KMS-11 (cell line): ENCODE measurements around the gene CFAP251.

Experiments used
- H2AFZ ChIP-seq: fragments of 200-600 bp; sonication (generic); 2 replicates; pipeline ENCODE4 v1.6.1; 2016; ENCODE audit warnings: antibody characterized with exemption, mixed run types, low read depth
- H3K27ac ChIP-seq: fragments of 200-600 bp; sonication (generic); 2 replicates; pipeline ENCODE4 v1.6.1; 2016; ENCODE audit warnings: mild to moderate bottlenecking, mixed run types
- H3K27me3 ChIP-seq: fragments of 200-600 bp; sonication (generic); 2 replicates; pipeline ENCODE4 v1.6.1; 2017; ENCODE audit warnings: mild to moderate bottlenecking, low read depth, mixed run types, moderate library complexity; ENCODE audit not compliant: insufficient read depth
- H3K36me3 ChIP-seq: fragments of 200-600 bp; sonication (generic); 2 replicates; pipeline ENCODE4 v1.6.1; 2017; ENCODE audit warnings: mild to moderate bottlenecking, mixed run types; ENCODE audit not compliant: insufficient read depth
- H3K4me1 ChIP-seq: fragments of 200-600 bp; sonication (generic); 2 replicates; pipeline ENCODE4 v1.6.1; 2016; ENCODE audit warnings: mild to moderate bottlenecking, low read depth, mixed run types; ENCODE audit not compliant: poor library complexity, severe bottlenecking
- H3K4me2 ChIP-seq: fragments of 200-600 bp; sonication (generic); 2 replicates; pipeline ENCODE4 v1.7.0; 2016; ENCODE audit warnings: mild to moderate bottlenecking, mixed run types
- H3K4me3 ChIP-seq: fragments of 200-600 bp; sonication (generic); IDR thresholded peaks from 2 replicates; pipeline ENCODE4 v1.6.1; 2017; ENCODE audit warnings: low read depth, low read length, mixed read lengths; ENCODE audit not compliant: insufficient read depth
- H3K79me2 ChIP-seq: fragments of 200-600 bp; sonication (generic); 2 replicates; pipeline ENCODE4 v1.6.1; 2016; ENCODE audit warnings: low read depth, mixed run types; ENCODE audit not compliant: insufficient read depth
- H3K9ac ChIP-seq: fragments of 200-600 bp; sonication (generic); 2 replicates; pipeline ENCODE4 v1.6.1; 2016; ENCODE audit warnings: mild to moderate bottlenecking, mixed run types
- H4K20me1 ChIP-seq: fragments of 200-600 bp; sonication (generic); 2 replicates; pipeline ENCODE4 v1.6.1; 2016; ENCODE audit warnings: mild to moderate bottlenecking, mixed run types; ENCODE audit not compliant: insufficient read depth
- TF ChIP-seq, protein P1 (sequence below): fragments of 200-600 bp; sonication (generic); conservative IDR thresholded peaks from 2 replicates; pipeline ENCODE4 v1.6.1; 2017; ENCODE audit warnings: low read depth, mild to moderate bottlenecking, antibody characterized with exemption, low read length, moderate library complexity, mixed read lengths

Gene CFAP251

DNA sequence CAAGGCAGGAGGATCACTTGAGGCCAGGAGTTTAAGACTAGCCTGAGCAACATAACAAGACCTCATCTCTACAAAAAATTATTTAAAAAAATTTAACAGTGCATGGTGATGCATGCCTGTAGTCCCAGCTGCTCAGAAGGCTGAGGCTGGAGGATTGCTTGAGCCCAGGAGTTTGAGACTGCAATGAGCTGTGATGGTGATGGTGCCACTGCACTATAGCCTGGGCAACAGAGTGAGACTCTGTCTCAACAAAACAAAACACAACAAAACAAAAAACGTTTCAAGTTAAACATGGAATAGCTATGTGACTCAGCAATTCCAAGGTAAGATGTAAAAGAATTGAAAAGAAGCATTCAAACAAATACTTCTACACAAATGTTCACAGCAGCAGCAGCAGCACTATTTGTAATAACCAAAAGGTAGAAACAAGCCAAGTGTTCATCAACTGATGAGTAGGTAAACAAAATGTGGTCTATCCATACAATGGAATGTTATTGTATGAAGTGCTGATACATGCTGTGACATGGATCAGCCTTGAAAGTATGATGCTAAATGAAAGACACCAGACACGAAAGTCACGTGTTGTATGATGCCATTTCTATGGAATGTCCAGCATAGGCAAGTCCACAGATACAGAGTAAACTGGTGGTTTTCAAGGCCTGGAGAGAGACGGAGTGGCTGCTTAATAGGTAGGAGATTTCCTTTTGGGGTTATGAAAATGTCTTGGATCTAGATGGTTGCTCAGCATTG is 31.4 kb downstream of the CFAP251 start:
- Histone ChIP-seq H3K27me3 (no peaks in the 10 kb centered on the region), H3K9ac (no peak overlapping the region), H4K20me1 (no peaks in the 10 kb centered on the region), H3K4me3 (no peak overlapping the region), H3K4me1 (no peaks in the 10 kb centered on the region), H3K36me3 (no peaks in the 10 kb centered on the region), H3K27ac (no peak overlapping the region), H2AFZ (no peak overlapping the region), H3K4me2 (no peak overlapping the region), H3K79me2 (no peaks in the 10 kb centered on the region)
- TF ChIP-seq, protein P1, sequence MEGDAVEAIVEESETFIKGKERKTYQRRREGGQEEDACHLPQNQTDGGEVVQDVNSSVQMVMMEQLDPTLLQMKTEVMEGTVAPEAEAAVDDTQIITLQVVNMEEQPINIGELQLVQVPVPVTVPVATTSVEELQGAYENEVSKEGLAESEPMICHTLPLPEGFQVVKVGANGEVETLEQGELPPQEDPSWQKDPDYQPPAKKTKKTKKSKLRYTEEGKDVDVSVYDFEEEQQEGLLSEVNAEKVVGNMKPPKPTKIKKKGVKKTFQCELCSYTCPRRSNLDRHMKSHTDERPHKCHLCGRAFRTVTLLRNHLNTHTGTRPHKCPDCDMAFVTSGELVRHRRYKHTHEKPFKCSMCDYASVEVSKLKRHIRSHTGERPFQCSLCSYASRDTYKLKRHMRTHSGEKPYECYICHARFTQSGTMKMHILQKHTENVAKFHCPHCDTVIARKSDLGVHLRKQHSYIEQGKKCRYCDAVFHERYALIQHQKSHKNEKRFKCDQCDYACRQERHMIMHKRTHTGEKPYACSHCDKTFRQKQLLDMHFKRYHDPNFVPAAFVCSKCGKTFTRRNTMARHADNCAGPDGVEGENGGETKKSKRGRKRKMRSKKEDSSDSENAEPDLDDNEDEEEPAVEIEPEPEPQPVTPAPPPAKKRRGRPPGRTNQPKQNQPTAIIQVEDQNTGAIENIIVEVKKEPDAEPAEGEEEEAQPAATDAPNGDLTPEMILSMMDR = no peak

DNA sequence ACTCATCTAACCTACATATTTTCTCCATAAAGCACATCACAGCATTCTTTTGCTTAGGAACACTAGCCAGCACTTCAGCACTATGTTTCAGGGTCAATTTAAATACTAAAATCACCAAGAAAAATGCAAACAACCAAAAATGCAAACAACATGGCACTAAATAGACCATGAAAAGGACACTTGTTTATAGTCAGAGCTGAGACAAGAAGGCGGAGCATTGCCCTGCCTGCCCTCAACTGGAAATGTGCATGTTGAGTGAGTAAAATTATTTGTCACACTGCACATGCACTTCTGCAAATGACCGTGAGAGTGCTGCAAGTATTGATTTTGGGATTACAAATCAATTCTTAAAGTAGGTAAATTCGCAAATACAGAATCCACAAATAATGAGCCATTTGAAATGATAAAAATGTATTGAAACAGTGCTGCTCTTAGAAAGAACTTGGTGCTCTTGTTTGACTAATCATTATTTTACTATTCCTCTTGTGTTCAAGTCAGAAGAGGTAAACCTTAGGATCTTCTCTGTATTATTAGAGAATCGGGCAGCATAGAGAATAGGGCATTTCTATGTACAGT is 34.8 kb downstream of the CFAP251 start:
- H3K4me3 ChIP-seq = no peak overlapping the region
- no peaks in the 10 kb centered on the region for H3K79me2 ChIP-seq
- H3K4me2 ChIP-seq = no peak overlapping the region
- H2AFZ ChIP-seq = no peak overlapping the region
- no peaks in the 10 kb centered on the region for H3K36me3 ChIP-seq
- H3K27me3 ChIP-seq = no peaks in the 10 kb centered on the region
- no peak overlapping the region for H3K9ac ChIP-seq
- H3K4me1 ChIP-seq = no peaks in the 10 kb centered on the region
- H4K20me1 ChIP-seq = no peaks in the 10 kb centered on the region
- TF ChIP-seq, protein P1 = no peak
- no peak overlapping the region for H3K27ac ChIP-seq

DNA sequence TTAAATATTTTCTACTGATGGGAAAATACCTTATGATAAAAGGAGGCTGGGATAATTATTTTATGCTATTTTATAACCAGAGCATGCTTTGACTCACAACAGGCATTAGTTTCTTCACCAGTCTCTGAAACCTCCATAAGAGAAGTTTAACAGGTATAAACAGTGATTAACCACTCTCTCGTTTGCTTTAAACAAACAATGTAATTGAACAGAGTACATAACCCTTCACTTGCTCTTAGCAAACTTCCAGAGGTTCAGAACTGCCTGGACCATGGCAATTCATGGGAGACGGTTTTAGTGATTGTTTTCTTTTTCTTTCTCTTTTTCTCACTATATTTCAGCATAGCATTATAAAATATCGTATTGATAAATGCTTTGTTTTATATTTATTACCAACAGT is 35.3 kb downstream of the CFAP251 start:
- Histone ChIP-seq H4K20me1 (no peaks in the 10 kb centered on the region), H3K4me3 (no peak overlapping the region), H2AFZ (no peak overlapping the region), H3K4me1 (no peaks in the 10 kb centered on the region), H3K9ac (no peak overlapping the region), H3K27me3 (no peaks in the 10 kb centered on the region), H3K4me2 (no peak overlapping the region), H3K36me3 (no peaks in the 10 kb centered on the region), H3K79me2 (no peaks in the 10 kb centered on the region), H3K27ac (no peak overlapping the region)
- TF ChIP-seq, protein P1 = no peak

DNA sequence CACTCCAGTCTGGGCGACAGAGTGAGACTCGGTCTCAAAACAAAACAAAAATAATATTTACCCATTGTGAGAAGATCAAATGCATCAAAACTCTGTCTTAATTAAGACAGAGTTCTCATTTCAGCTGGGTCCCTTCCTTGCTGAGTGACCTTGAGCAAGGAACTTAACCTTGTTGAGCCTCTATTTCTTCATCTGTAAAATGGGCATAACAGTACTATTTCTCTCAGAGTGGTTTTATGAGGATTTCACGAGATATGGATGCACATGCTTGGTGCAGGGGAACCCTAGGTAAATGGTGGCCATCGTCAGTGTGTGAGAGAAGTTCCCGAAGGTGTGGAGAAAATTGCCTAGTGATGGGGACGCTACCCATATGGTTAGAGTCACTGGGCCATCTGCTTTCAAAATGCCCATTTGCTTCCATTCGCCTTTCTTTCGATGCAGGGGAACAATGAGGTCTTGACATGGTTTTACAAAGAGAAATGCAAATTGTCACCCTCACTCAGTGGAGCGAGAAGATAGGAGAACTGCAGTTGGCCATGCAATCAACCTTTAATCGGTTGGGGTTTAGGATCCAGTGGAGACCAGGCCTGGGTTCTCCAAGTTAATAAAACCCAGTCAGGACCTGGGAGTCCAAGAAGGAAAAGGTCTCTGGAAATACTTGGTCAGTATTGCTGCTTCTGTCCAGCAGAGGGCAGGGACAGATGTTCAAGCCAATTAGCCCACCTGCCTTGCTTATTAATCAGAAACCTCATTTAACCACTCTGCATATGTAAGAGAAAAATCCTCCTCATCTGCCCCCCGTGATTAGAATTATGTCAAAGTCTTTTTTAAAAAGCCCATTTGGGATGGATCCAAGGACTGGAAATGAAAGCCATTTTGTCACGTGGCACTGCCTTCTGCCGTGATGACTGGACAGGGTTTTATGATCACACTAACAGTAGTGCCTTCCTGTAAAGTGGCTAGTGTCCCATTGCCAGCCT is 37.2 kb downstream of the CFAP251 start:
- Histone ChIP-seq H4K20me1 (no peaks in the 10 kb centered on the region), H3K79me2 (no peaks in the 10 kb centered on the region), H3K9ac (no peak overlapping the region), H3K4me1 (no peaks in the 10 kb centered on the region), H3K27ac (no peak overlapping the region), H3K4me2 (no peak overlapping the region), H3K27me3 (no peaks in the 10 kb centered on the region), H3K4me3 (no peak overlapping the region), H2AFZ (no peak overlapping the region), H3K36me3 (no peaks in the 10 kb centered on the region)
- TF ChIP-seq, protein P1 = peak; percentile 22; the same call in 1 of the 2 replicates
